ENCODE data around the gene UROD.

Gene UROD

GRCh38 chr1:45035631-45036301 lies 23.7 kb downstream of the UROD start:
- no peak for DNase-seq (ENCODE audit: insufficient read length, low spot score)
- FAIRE-seq = no peak
- TF ChIP-seq POLR2A (IDR thresholded peaks at IDR 0.05; ENCODE audit: low read depth, low read length) = no peak
- TF ChIP-seq PAX5 (IDR thresholded peaks at IDR 0.05; ENCODE audit: insufficient read depth, low read length, severe bottlenecking) = no peak
- no peak for TF ChIP-seq SPI1 (IDR thresholded peaks at IDR 0.05; ENCODE audit: low read depth, low read length)
- no peak for TF ChIP-seq TAF1 (IDR thresholded peaks at IDR 0.05; ENCODE audit: low read depth, low read length)
- TF ChIP-seq POLR2AphosphoS5 (IDR thresholded peaks at IDR 0.05; ENCODE audit: low read depth, low read length) = no peak
- no peak for TF ChIP-seq POU2F2 (IDR thresholded peaks at IDR 0.05; ENCODE audit: low read depth, low read length)

GRCh38 chr1:45037456-45037855 lies 25.4 kb downstream of the UROD start:
- TF ChIP-seq POLR2AphosphoS5 (IDR thresholded peaks at IDR 0.05; ENCODE audit: low read depth, low read length) (no peak), POU2F2 (IDR thresholded peaks at IDR 0.05; ENCODE audit: low read depth, low read length) (no peak), TAF1 (IDR thresholded peaks at IDR 0.05; ENCODE audit: low read depth, low read length) (no peak), POLR2A (IDR thresholded peaks at IDR 0.05; ENCODE audit: low read depth, low read length) (no peak), SPI1 (IDR thresholded peaks at IDR 0.05; ENCODE audit: low read depth, low read length) (no peak), PAX5 (IDR thresholded peaks at IDR 0.05; ENCODE audit: insufficient read depth, low read length, severe bottlenecking) (no peak)
- no peak for DNase-seq (ENCODE audit: insufficient read length, low spot score)
- FAIRE-seq = no peak

GRCh38 chr1:45038240-45038639 lies 26.2 kb downstream of the UROD start:
- TF ChIP-seq POLR2A (IDR thresholded peaks at IDR 0.05; ENCODE audit: low read depth, low read length) = no peak
- TF ChIP-seq SPI1 (IDR thresholded peaks at IDR 0.05; ENCODE audit: low read depth, low read length) = no peak
- no peak for TF ChIP-seq PAX5 (IDR thresholded peaks at IDR 0.05; ENCODE audit: insufficient read depth, low read length, severe bottlenecking)
- TF ChIP-seq POLR2AphosphoS5 (IDR thresholded peaks at IDR 0.05; ENCODE audit: low read depth, low read length) = no peak
- TF ChIP-seq TAF1 (IDR thresholded peaks at IDR 0.05; ENCODE audit: low read depth, low read length) = no peak
- TF ChIP-seq POU2F2 (IDR thresholded peaks at IDR 0.05; ENCODE audit: low read depth, low read length) = no peak
- no peak for FAIRE-seq

GRCh38 chr1:45038661-45039364 lies 26.8 kb downstream of the UROD start:
- FAIRE-seq (no peak), DNase-seq (ENCODE audit: insufficient read length, low spot score) (no peak)
- TF ChIP-seq POU2F2 (IDR thresholded peaks at IDR 0.05; ENCODE audit: low read depth, low read length) = no peak
- TF ChIP-seq PAX5 (IDR thresholded peaks at IDR 0.05; ENCODE audit: insufficient read depth, low read length, severe bottlenecking) = no peak
- TF ChIP-seq SPI1 (IDR thresholded peaks at IDR 0.05; ENCODE audit: low read depth, low read length) = no peak
- no peak for TF ChIP-seq POLR2A (IDR thresholded peaks at IDR 0.05; ENCODE audit: low read depth, low read length)
- TF ChIP-seq TAF1 (IDR thresholded peaks at IDR 0.05; ENCODE audit: low read depth, low read length) = no peak
- TF ChIP-seq POLR2AphosphoS5 (IDR thresholded peaks at IDR 0.05; ENCODE audit: low read depth, low read length) = no peak

More at GRCh38 chr1:45038240-45038639, 26.2 kb downstream of the UROD start:
- DNase-seq (ENCODE audit: insufficient read length, low spot score) = no peak

GRCh38 chr1:45040297-45040696 lies 28.2 kb downstream of the UROD start:
- TF ChIP-seq POLR2A (IDR thresholded peaks at IDR 0.05; ENCODE audit: low read depth, low read length) (no peak), POLR2AphosphoS5 (IDR thresholded peaks at IDR 0.05; ENCODE audit: low read depth, low read length) (no peak), PAX5 (IDR thresholded peaks at IDR 0.05; ENCODE audit: insufficient read depth, low read length, severe bottlenecking) (no peak), TAF1 (IDR thresholded peaks at IDR 0.05; ENCODE audit: low read depth, low read length) (no peak), POU2F2 (IDR thresholded peaks at IDR 0.05; ENCODE audit: low read depth, low read length) (no peak), SPI1 (IDR thresholded peaks at IDR 0.05; ENCODE audit: low read depth, low read length) (no peak)
- DNase-seq (ENCODE audit: insufficient read length, low spot score) (no peak), FAIRE-seq (no peak)

GRCh38 chr1:45043094-45043493 lies 31.0 kb downstream of the UROD start:
- DNase-seq (ENCODE audit: insufficient read length, low spot score) (no peak), FAIRE-seq (no peak)
- TF ChIP-seq POLR2A (IDR thresholded peaks at IDR 0.05; ENCODE audit: low read depth, low read length) (no peak), POLR2AphosphoS5 (IDR thresholded peaks at IDR 0.05; ENCODE audit: low read depth, low read length) (no peak), POU2F2 (IDR thresholded peaks at IDR 0.05; ENCODE audit: low read depth, low read length) (no peak), TAF1 (IDR thresholded peaks at IDR 0.05; ENCODE audit: low read depth, low read length) (no peak), PAX5 (IDR thresholded peaks at IDR 0.05; ENCODE audit: insufficient read depth, low read length, severe bottlenecking) (no peak), SPI1 (IDR thresholded peaks at IDR 0.05; ENCODE audit: low read depth, low read length) (no peak)

- no peak for FAIRE-seq
- DNase-seq (ENCODE audit: insufficient read length, low spot score) = no peak
- no peak for TF ChIP-seq TAF1 (IDR thresholded peaks at IDR 0.05; ENCODE audit: low read depth, low read length)
- TF ChIP-seq PAX5 (IDR thresholded peaks at IDR 0.05; ENCODE audit: insufficient read depth, low read length, severe bottlenecking) = no peak
- TF ChIP-seq POLR2A (IDR thresholded peaks at IDR 0.05; ENCODE audit: low read depth, low read length) = no peak
- no peak for TF ChIP-seq POU2F2 (IDR thresholded peaks at IDR 0.05; ENCODE audit: low read depth, low read length)
- no peak for TF ChIP-seq POLR2AphosphoS5 (IDR thresholded peaks at IDR 0.05; ENCODE audit: low read depth, low read length)
- no peak for TF ChIP-seq SPI1 (IDR thresholded peaks at IDR 0.05; ENCODE audit: low read depth, low read length)
Measured at GRCh38 chr1:45044916-45045315, 32.9 kb downstream of the UROD start.

- TF ChIP-seq POLR2A (IDR thresholded peaks at IDR 0.05; ENCODE audit: low read depth, low read length) = no peak
- no peak for TF ChIP-seq TAF1 (IDR thresholded peaks at IDR 0.05; ENCODE audit: low read depth, low read length)
- TF ChIP-seq POLR2AphosphoS5 (IDR thresholded peaks at IDR 0.05; ENCODE audit: low read depth, low read length) = no peak
- no peak for TF ChIP-seq SPI1 (IDR thresholded peaks at IDR 0.05; ENCODE audit: low read depth, low read length)
- TF ChIP-seq POU2F2 (IDR thresholded peaks at IDR 0.05; ENCODE audit: low read depth, low read length) = no peak
- TF ChIP-seq PAX5 (IDR thresholded peaks at IDR 0.05; ENCODE audit: insufficient read depth, low read length, severe bottlenecking) = no peak
- DNase-seq (ENCODE audit: insufficient read length, low spot score) (no peak), FAIRE-seq (peak; percentile 43)
Measured at GRCh38 chr1:45047032-45047431, 35.0 kb downstream of the UROD start.

- TF ChIP-seq POU2F2 (IDR thresholded peaks at IDR 0.05; ENCODE audit: low read depth, low read length) = no peak
- peak; percentile 45 for FAIRE-seq
- no peak for DNase-seq (ENCODE audit: insufficient read length, low spot score)
Measured at GRCh38 chr1:45051005-45051772, 39.1 kb downstream of the UROD start.

Data from GM12891 (cell line).